ENCODE data around the gene TRIM2.

GRCh38 chr4:153273751-153274150, 69.5 kb downstream of the TRIM2 start:
- no peak for TF ChIP-seq CTCF (IDR thresholded peaks at IDR 0.05)
- no peak for TF ChIP-seq POLR2A (IDR thresholded peaks at IDR 0.05)
